ENCODE measurements around the gene NEDD4L. TPM values are rescaled to one million over a fixed set of nuclear protein-coding genes. Genes with fewer than 3 reads are reported as not detected.

Gene NEDD4L
- polyA plus RNA-seq, 1 of the 3 experiments (the other 2 are of a cell fraction): 13.2 TPM

DNA sequence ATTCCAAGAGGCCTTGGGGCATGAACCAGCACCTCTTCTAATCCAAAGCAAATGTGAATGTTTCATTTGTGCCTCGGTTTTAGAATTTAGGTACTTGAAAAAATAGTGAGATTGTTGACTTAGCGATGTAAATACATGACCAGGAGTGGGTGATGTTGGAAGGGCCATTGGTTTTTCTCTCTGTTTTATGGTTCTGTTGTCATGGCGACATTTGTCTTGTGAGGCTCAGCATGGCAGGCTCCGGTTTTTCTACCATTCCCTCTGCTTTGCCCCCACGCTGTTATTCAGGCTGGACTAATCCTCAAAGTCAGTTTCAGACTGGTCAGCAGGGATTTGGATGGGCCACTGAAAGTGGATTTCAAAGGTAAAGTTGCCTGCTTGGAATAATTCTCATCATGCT, 329.5 kb downstream of the NEDD4L start:
- ChIA-PET CTCF (interaction anchor here (1.0 kb wide), 1 partner anchor 10 kb away, joined by 3 read pairs; no protein-coding TSS in a partner anchor), POLR2A (no interaction called here)
- Histone ChIP-seq H3K27ac (ENCODE audit: low read depth in 2 of 2, low read length in 1 of 2) (no peak overlapping the region), H3K4me3 (ENCODE audit: low read depth in 2 of 2, low read length in 1 of 2) (no peak overlapping the region), H3K9me3 (no peaks in the 10 kb centered on the region), H3K36me3 (replicated peaks in 1 of 2; ENCODE audit: control insufficient read depth in 1 of 2, insufficient read depth in 2 of 2, low read length in 1 of 2) (peaks cover 0 to 2% of the 10 kb centered on the region in 2 experiments), H3K4me2 (no peak overlapping the region), H3K9me2 (no peaks in the 10 kb centered on the region), H3K4me1 (ENCODE audit: control insufficient read depth in 1 of 2, insufficient read depth in 2 of 2, low read depth in 1 of 2, low read length in 1 of 2) (peaks cover 0 to 12% of the 10 kb centered on the region in 2 experiments; a peak in 2 of 4 replicates), H4K20me1 (ENCODE audit: insufficient read depth) (no peaks in the 10 kb centered on the region), H3K79me2 (ENCODE audit: insufficient read depth) (no peaks in the 10 kb centered on the region), H2AFZ (ENCODE audit: low read depth) (no peak overlapping the region), H3K27me3 (ENCODE audit: insufficient read depth) (no peaks in the 10 kb centered on the region), H3F3A (replicated peaks; ENCODE audit: insufficient read depth) (no peaks in the 10 kb centered on the region), H3K9ac (no peak overlapping the region)
- no peak for DNase-seq
- 89% methylated on average over 5 of the region's 5 CpGs for WGBS (ENCODE audit: low lambda C conversion rate)
- TF ChIP-seq NRF1 (IDR thresholded peaks at IDR 0.05; ENCODE audit: low read depth, low read length) (no peak), RAD21 (IDR thresholded peaks at IDR 0.05; ENCODE audit: low read length) (no peak), POLR2AphosphoS5 (IDR thresholded peaks at IDR 0.05; ENCODE audit: low read depth, low read length) (no peak), MEF2A (IDR thresholded peaks at IDR 0.05; ENCODE audit: borderline replicate concordance, low read depth) (no peak), RXRA (IDR thresholded peaks at IDR 0.05; ENCODE audit: borderline replicate concordance, low read depth) (no peak), CHD2 (IDR thresholded peaks at IDR 0.05; ENCODE audit: low read length, partially characterized antibody) (no peak), RFX5 (IDR thresholded peaks at IDR 0.05; ENCODE audit: low read length) (no peak)
- TF ChIP-seq, protein P1, sequence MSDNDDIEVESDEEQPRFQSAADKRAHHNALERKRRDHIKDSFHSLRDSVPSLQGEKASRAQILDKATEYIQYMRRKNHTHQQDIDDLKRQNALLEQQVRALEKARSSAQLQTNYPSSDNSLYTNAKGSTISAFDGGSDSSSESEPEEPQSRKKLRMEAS (IDR thresholded peaks at IDR 0.05; ENCODE audit: low read depth): no peak
- TF ChIP-seq, protein P2, sequence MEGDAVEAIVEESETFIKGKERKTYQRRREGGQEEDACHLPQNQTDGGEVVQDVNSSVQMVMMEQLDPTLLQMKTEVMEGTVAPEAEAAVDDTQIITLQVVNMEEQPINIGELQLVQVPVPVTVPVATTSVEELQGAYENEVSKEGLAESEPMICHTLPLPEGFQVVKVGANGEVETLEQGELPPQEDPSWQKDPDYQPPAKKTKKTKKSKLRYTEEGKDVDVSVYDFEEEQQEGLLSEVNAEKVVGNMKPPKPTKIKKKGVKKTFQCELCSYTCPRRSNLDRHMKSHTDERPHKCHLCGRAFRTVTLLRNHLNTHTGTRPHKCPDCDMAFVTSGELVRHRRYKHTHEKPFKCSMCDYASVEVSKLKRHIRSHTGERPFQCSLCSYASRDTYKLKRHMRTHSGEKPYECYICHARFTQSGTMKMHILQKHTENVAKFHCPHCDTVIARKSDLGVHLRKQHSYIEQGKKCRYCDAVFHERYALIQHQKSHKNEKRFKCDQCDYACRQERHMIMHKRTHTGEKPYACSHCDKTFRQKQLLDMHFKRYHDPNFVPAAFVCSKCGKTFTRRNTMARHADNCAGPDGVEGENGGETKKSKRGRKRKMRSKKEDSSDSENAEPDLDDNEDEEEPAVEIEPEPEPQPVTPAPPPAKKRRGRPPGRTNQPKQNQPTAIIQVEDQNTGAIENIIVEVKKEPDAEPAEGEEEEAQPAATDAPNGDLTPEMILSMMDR (IDR thresholded peaks at IDR 0.05): no peak

DNA sequence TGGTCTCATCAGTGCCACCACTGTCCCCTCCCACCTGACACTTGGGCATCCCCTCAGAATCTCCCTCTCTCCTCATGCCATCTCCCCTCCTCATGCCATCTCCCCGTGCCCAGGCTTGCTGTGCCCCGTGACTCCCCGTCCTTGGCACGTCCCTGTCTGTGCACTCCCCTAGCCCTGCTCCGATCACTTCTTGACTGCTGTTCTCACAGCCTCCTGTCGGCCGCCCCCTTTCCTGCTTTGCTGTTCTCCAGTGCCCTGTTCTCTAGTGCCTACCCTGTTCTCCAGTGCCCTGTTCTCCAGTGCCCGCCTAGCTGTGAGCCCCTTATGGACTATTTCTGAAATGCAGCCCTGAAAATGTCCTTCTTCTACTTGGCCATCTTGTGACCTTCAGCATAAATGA, 331.0 kb downstream of the NEDD4L start:
- POLR2A ChIA-PET: no interaction called here
- H2AFZ ChIP-seq (ENCODE audit: low read depth): no peak overlapping the region
- H4K20me1 ChIP-seq (ENCODE audit: insufficient read depth): no peaks in the 10 kb centered on the region
- peaks cover 0 to 2% of the 10 kb centered on the region in 2 experiments for H3K36me3 ChIP-seq (replicated peaks in 1 of 2; ENCODE audit: control insufficient read depth in 1 of 2, insufficient read depth in 2 of 2, low read length in 1 of 2)
- H3K27me3 ChIP-seq (ENCODE audit: insufficient read depth): no peaks in the 10 kb centered on the region
- H3K79me2 ChIP-seq (ENCODE audit: insufficient read depth): no peaks in the 10 kb centered on the region
- no peak overlapping the region for H3K27ac ChIP-seq (ENCODE audit: low read depth in 2 of 2, low read length in 1 of 2)
- no peak for TF ChIP-seq FOSL2 (IDR thresholded peaks at IDR 0.05; ENCODE audit: borderline replicate concordance, low read depth)
- no peak for TF ChIP-seq SIN3A (IDR thresholded peaks at IDR 0.05; ENCODE audit: borderline replicate concordance, low read depth, low read length)
- TF ChIP-seq RXRA (IDR thresholded peaks at IDR 0.05; ENCODE audit: borderline replicate concordance, low read depth): no peak
- no peak for TF ChIP-seq GATA2 (CRISPR knock-in tag; IDR thresholded peaks at IDR 0.05)
- TF ChIP-seq, protein P3, sequence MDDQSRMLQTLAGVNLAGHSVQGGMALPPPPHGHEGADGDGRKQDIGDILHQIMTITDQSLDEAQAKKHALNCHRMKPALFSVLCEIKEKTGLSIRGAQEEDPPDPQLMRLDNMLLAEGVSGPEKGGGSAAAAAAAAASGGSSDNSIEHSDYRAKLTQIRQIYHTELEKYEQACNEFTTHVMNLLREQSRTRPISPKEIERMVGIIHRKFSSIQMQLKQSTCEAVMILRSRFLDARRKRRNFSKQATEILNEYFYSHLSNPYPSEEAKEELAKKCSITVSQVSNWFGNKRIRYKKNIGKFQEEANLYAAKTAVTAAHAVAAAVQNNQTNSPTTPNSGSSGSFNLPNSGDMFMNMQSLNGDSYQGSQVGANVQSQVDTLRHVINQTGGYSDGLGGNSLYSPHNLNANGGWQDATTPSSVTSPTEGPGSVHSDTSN (IDR thresholded peaks at IDR 0.05): no peak
- TF ChIP-seq MEF2A (IDR thresholded peaks at IDR 0.05; ENCODE audit: borderline replicate concordance, low read depth): no peak
- TF ChIP-seq POLR2AphosphoS5 (IDR thresholded peaks at IDR 0.05; ENCODE audit: low read depth, low read length): no peak
- no peak overlapping the region for H3K9ac ChIP-seq
- H3F3A ChIP-seq (replicated peaks; ENCODE audit: insufficient read depth): no peaks in the 10 kb centered on the region
- DNase-seq: no peak
- H3K9me2 ChIP-seq: no peaks in the 10 kb centered on the region
- CTCF ChIA-PET: no interaction called here
- peaks cover 0 to 12% of the 10 kb centered on the region in 2 experiments; a peak in 2 of 4 replicates for H3K4me1 ChIP-seq (ENCODE audit: control insufficient read depth in 1 of 2, insufficient read depth in 2 of 2, low read depth in 1 of 2, low read length in 1 of 2)
- WGBS (ENCODE audit: low lambda C conversion rate): 95% methylated on average over 8 of the region's 8 CpGs
- no peaks in the 10 kb centered on the region for H3K9me3 ChIP-seq
- H3K4me3 ChIP-seq (ENCODE audit: low read depth in 2 of 2, low read length in 1 of 2): no peak overlapping the region
- H3K4me2 ChIP-seq: no peak overlapping the region

Measured in SK-N-SH (cell line).